Measurements from ENCODE around the gene NR2F1-AS1.
"Not testable (repeated sequence)": the region's sequence is repeated elsewhere in the genome, so short reads cannot be mapped to it uniquely, and the experiment has no call there.

The NR2F1-AS1 gene

DNA sequence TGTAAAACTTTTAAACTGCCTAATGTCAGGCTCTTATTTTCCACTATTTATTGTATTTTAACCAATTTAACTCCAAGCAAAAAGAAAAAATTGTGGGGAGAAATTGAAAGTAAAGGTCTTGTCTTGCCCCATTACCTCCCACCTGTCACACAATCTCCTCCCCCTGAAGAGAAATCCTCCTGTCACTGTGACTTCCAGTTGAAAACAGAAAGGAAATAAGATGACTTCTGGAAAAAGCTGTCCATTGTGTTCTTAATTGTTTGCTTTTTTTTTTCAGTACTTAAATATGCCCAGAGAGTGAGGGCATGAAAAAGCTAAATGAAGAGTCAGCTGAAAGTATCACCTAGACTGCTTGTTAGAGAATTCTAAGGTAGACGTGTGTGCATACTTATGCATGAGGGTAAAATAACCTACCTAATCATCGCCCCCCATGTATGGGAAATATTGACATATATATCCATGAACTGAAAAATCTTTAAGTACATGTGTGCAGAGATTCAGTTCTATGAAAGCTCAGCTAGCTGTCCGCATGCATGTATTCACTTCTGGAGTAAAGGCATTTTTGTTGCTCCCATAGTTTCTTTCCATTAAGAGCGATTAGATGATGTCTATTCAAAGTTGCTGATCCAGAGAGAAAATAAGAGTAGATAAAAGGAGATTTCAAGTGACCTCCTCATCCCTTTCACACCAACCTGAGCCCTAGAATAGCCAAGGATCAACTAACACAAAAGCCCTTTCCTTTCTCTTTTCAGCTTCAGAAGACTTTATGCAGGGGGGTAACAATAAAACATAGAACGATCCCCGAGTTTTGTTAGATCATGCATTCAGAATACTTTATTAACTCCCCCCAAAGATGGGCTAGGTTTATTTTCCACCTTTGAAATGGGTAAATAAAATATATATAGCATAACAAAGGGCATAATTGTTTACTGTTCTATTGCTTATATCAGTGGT, 5.3 kb downstream of the NR2F1-AS1 start:
- no peak for DNase-seq

DNA sequence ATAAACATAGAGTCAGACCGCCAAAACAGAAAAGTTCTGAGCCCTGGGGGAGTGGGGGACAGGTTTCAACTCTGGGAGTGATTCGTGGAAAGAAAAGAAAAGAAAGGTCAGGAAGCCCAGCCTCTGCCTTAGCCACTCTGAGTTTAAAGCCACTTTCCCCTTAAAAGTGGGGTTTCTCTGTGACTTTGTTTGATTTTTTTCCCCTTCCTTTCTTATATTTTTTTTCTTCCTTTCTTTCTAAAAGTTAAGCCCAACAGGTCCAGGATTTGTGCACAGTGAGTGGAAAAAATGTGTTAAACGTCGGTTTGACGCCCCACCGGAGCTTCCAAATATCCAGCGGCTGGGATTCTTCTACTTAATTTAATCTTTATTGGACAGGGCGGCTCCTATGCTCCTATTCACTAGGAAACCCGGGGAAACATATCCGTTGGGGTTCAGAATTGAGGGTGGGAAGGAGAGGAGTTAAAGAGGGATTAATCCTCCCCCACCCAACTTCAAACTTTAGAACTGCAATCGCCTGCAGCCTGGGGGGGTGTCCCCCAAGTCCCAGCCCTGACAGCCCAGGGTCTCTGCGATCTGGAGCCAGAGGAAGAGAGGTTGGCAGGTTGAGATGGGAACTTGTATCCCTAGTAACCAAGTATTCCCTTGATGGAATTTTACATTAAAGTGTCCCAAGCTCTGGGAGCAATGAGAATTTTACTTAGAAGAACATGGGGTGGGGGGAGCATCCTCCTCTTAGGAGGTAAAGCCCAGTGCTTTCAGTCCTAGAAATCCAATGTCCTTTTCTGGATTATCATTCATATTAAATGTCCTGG, 6.3 kb downstream of the NR2F1-AS1 start:
- DNase-seq: no peak

DNA sequence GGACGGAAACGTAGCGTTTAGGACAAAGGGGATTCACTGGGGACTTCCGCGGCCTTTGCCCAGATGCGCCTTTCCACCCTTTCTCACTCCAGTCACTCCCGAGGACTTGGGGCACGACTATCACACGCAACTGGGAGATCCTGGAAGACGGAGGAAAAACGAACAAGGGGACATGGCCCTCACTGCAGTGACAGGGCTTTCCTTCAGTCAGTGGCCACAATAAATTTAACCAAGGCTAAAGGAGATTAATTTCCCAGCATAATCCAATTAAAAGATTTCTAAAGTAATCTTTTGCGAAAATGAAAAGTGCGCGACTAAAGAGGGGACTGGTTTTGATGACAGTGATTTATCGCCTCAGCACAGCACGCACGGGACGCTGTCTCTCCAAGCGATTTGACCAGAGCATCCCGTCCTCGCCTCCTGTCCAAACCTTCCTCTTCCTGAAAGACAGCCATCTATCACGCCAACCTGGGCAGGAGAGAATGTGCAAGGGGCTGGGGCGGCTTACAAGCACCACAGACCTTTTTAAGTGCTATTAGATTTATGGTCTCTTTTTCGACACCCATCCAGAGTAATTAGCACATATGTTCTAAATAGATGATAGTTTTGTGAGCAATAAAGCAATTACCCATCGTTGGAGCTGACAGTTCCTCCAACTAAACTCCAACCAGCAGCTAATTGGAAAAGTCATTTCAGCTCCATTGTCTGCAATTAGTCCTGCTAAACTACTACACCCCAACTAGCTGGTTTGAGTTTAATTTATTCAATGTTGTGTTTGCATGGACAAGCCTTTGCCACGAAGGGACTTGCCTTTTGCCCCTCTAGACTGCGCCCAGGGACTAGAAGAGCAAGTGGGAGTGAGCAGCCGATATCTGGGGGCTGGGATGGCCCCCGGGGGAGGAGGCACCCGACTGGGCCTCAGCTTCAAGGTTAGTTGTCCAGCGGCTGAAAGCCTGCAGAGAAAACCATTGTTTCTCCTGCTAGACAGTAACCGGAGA, 7.4 kb downstream of the NR2F1-AS1 start:
- no peak for DNase-seq

DNA sequence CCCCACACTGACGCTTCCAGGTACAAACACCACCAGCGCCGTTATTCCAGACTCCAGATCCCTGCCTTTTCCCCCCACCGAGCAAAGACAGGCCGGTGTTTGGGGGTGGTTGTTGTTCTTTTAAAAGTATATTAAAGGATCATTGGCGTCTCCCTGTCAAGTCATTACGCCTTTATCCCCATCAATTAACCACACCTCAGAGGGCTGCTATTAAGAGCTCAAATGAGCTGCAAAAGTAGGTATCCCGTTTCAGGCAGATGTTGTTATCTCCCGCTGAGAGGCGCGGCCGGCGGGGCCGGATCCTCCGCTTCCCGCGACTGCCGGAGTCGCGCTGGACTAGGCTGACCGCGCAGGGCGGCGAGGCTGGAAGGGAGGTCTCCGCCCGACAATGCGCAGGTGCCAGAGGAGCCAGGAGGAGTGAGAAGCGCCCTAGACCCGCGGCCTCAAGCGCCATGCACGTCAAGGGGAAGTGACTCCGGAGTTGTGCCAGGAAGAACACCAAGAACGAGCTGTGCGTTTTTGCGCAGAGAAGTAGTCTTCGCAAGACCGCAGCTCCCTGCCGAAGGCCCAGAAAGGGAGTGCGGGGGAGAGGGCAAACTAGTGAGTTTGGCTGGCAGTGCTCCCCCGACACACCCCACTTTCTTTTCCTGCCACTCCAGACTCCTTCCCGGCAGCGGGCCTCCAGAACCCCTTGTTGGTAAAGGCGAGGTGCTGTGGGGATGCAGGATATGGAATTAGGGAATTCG, 8.2 kb downstream of the NR2F1-AS1 start:
- DNase-seq: no peak

DNA sequence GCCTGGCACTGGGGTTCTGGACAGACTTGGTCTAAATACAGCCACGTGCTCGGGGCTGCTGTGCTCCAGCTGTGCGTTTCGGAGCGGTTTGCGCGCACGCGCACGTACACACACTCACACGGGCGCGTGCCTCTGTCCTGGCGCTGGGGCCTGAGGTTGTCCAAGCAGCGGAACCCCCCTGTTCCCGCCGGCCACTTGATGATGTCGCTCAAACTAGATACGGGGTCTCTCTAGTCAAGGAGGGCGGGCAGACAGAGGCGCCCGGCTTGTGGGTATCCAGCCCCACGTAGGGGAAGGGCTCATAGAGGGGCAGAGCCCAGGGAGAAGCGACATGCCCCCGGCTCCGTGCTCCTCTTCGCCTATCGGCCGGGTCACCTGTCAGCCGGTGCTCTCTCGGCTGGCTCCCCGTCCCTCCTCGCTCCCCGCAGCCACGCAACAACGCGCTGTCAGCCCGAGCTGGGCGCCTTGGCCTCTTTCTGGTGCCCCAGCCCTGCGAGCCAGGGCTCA, 8.9 kb downstream of the NR2F1-AS1 start:
- DNase-seq: no peak

DNA sequence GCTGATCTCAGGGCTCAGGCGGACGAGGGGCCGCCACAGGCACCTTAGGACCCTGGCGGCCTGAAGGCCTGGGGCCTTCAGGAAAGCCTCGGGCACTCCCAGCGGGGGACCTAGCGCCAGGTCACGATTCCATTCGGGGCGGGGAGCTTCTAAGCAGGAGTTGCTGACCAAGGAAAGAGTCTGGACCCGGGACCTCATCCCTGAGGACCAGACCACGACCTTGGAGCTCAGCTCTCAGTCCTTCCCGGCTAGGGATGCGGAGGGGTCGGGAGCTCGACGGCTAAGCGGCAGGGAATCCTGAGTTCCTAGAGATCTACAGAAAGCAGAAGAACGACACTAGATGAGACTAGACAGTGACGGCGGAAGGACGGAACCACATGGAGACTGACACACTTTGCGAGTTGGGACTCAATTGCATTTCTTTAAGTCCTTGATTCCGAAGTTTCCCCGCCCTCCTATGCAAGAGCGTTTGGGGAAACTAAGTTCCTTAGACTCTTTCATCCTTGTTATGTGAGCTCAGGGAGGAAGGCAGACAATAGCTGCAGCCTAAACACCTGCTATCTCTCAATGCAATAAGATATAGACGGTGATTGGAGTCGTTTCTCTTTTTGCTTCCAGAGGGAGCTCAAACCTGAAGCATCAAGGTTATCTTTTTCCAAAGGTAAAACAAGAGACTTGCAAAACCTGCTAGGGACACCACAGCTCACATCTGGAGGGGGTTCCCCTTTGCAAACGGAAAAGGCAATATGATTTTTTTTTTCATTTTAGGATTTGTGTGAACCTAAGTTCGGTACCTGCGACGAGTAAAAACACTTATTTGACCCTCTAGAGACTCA, 9.7 kb downstream of the NR2F1-AS1 start:
- no peak for DNase-seq

DNA sequence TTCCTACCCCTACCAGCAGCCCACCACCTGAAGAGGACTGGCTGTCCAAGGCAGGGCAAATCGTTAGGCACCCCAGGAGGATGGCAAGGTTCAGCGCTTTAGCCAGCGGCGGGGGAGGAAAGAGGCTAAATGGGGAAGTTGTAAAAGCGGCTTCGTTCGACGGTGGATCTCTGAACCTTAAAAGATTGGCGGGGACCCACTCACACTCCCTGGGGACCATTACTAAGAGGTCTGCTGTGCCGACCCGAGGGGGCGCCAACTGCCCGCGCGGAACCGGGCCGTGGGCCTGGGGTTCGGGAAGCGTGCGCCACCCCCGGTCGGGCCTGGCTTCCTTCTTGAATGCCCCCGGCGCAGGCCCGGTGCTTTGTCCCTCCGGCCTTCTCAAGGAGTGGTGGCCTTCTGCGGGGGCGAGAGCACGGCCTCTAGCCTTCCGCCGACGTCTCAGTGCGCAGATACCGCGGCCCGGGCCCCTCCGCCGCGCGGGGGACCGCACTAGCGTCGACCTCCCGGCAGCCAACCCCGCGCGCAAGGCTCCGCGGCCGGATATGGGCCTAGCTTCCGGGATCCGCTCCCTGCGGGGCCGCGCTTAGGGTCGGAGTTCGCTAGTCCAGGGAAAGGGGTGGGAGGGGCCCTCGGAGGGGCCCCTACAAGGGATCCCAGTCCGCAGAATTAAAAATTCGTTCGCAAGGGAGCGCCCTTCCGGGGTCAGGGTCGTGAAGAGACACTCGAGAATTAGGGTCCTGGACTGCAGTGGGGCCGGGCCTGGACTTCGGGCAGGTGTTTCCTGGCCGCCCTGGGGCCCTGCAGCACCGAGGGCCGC, 10.5 kb downstream of the NR2F1-AS1 start:
- no peak for DNase-seq

DNA sequence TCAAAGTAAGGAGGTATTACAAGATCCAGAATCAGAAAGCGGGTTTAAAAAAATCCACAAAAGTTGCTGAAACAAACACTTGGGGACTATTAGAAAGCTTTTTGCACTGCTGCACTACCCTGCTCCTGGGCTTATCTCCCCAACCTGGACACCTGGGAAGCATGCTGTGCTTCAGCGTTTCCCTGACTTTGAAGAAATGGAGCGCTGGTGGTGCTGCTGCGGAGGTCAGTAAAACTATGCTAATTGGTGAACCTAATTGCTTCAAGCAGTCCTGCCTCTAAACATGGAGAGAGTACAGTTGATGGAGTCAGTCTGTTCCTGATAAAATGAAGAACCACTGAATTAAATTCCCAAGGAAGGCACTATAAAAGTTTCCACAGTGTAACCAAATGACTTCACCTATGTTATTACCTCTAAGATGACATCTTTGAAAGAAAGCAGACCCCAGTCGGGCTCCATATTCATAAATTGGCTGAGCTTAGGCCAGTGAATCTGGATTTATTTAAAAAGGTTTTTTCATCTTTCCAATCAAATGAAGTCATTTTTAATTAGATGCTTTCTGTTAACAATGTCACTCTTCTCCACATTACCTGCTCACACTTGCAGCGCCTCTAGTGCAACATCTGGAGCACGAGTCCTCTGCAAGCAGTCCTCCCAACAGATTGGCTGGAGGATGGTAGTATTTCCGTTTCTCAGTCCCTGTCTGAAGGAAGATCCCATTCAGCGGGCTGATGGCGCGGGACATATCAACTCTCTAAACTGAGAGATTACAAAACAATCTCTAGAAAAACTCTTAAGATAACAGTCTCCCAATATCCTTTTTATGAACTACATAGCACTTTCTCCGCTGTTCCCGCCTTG, 11.5 kb downstream of the NR2F1-AS1 start:
- no peak for DNase-seq

DNA sequence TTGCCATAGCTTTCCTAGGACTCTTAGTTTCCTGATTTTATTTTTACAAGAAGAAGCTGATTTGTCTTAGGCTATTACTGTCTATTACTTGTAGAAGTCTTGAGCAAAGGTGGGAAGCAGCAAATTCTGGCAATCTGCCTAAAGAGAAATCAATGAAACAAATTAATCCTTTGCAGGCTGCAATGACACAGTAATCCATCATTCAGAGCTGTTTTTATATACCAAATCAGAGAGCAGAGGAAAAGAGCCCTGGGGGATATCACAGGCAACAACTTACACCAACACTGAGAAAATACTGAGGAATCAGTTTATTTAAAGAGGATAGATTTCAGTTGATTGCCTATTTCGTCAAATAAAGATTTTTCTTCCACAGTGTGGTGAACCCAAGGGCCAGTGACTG, 13.6 kb downstream of the NR2F1-AS1 start:
- DNase-seq: no peak

DNA sequence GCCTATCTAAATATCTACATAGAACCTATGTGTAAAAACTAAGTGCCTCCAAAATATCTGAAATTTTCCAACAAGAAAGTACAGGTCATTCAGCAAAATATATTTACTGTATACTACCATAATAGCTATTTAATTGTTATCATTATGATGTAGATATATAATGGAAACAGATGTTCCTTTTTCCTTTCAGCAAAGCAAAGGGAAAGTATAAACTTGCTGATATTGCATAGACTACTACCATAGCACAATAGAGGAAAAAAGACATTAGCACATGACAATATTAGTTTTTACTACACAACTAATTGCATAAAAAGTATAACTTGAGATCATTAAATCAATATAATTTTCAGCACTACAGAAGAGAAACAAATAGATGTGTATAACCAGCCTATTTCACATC, 14.9 kb downstream of the NR2F1-AS1 start:
- DNase-seq: no peak

DNA sequence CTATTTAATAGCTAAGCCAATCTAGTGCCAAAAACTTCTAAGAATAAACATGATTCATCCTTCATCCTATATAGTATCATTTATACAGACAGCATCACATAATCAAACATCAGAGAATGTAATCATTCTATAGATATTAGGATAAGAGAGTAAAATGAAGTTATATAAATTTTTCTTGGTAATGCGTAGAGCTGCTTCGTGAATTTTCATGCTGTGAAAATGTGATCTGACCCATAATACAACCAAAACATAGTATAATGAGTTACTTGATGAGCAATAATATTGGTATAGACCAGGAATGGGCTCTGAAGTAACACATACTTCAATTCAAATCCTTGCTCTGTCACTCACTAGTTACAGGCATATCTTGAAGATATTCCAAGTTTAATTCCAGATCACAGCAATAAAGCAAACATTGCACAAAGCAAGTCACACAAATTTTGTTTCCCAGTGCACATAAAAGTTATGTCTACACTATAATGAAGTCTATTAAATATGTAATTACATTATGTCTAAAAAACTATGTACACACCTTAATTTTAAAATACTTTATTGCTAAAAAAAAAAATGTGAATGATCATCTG, 23.9 kb downstream of the NR2F1-AS1 start:
- no peak for DNase-seq

DNA sequence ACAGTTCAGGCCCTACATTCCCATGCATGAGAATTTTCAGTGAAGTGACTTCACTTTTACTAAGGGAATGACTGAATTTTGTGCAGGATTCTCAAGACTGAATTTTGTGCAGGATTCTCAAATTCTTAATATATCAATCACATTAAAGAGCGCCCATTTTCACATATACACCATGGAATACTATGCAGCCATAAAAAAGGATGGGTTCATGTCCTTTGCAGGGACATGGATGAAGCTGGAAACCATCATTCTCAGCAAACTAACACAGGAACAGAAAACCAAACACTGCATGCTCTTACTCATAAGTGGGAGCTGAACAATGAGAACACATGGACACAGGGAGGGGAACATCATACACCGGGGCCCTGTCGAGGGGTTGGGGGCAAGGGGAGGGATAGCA, 31.4 kb downstream of the NR2F1-AS1 start:
- not testable (repeated sequence) for DNase-seq

DNA sequence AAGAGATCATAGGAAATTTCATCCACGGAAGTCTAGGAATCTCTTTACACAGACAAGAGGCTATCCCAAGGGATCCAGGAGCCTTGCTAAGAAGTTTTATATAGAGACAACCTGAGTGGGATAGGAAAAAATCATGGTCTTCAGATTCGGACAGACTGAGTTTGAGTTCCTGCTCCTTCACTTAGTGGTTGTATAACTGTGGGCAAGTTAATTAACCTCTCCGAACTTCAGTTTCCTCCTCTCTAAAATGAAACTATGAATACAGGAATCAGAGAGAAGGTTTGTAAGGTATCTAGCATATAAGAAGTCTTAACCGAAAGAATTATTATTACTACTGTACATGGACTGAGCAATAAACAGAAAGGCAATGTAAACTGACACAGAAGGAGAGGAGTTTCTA, 35.1 kb downstream of the NR2F1-AS1 start:
- DNase-seq: no peak

DNA sequence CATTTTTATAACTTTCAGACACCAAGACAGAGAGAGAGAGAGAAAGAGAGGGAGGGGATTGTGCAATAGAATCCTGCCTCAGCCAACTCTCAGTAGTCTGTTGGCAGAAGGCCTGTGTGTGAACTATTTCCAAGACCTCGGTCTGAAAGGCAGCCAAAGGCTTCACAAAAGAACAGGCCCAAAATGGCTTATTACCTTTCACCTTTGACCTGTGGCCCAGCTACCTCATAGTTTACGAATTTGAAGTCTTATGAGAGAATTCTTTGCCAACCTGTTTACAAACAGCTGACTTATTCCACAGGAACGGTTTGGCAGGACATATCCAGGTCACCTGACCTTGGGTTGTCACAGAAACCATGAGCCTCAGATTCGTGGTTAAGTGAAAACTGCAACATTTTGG, 48.6 kb downstream of the NR2F1-AS1 start:
- DNase-seq: no peak

DNA sequence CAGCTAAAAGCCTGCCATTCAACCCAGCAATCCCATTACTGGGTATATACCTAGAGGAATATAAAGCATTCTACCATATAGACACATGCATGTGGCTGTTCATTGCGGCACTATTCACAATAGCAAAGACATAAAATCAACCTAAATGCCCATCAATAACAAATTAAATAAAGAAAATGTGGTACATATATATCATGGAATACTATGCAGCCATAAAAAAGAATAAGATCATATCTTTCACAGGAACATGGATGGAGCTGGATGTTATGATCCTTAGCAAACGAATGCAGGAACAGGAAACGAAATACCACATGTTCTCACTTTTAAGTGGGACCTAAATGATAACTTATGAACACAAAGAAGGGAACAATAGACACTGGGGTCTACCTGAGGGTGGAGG, 59.2 kb downstream of the NR2F1-AS1 start:
- not testable (repeated sequence) for DNase-seq

DNA sequence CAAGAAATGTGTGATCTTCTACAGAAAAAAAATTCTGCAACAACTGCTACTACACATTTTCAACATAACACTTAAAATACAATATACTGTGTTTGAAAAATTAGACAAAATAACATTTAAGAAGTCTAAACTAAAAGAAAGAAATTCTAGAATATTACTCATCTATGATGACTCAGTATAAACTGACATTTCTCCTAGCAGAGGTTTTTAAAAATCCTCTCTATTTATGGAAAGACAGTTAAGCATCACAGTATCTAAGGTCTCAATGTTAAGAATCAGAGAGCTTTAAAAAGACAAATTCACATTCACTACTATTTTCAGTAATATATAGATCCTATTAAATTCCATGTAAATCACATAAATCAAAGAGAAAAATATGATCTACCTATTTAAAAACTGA, 61.3 kb downstream of the NR2F1-AS1 start:
- no peak for DNase-seq

DNA sequence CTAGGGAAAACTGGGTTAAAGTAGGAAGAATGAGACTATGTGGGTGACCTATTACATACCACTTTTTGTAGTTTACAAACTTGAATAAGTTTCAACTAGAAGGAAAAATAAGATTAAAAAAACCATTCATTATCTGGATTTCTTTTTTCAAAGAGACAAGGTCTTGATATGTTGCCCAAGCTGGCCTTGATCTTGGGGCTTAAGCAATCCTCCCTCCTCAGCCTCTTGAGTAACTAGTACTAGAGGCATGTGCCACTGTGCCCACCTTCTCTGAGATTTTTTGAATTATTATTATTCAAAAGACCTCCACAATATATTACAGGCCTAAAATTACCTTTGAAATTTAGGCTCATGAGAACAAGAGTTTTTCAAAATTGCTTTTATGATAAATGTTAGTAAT, 63.2 kb downstream of the NR2F1-AS1 start:
- DNase-seq: no peak

DNA sequence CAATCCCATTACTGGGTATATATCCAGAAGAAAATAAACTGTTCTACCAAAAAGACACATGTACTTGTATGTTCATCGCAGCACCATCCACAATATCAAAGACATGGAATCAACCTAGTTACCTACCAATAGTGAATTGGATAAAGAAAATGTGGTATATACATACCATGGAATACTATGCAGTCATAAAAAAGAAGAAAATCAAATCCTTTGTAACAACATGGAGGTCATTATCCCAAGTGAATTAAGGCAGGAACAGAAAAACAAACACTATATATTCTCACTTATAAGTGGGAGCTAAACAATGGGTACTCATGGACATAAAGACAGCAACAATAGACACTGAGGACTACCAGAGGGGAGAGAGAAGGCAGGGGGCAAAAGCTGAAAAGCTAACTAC, 67.7 kb downstream of the NR2F1-AS1 start:
- DNase-seq: no peak

Measured in stimulated activated CD4-positive, alpha-beta T cell treated with anti-CD3 and anti-CD28 coated beads, Interleukin-2, amount 100 ng/mL, for 48 hours (primary cell).